ENCODE measurements around the gene ZFPM1. TPM values are rescaled to one million over a fixed set of nuclear protein-coding genes. Genes with fewer than 3 reads are reported as not detected.
A peak's percentile ranks its signal among the peaks of the same experiment; 100 is the strongest.

The ZFPM1 gene
- total RNA-seq, 2 donors from 2014 or later, result 18.1 to 21.5 TPM

- TF ChIP-seq CTCF (conservative IDR thresholded peaks at IDR 0.05), result no peak
- peaks cover 7% of the 10 kb centered on the region for H3K36me3 ChIP-seq (ENCODE audit: control insufficient read depth, insufficient read depth, low read length)
- Mint-ChIP-seq H3K36me3 (ENCODE audit: low read depth) (peaks cover 14% of the 10 kb centered on the region), H3K9me3 (no peaks in the 10 kb centered on the region), H3K27ac (no peak overlapping the region), H3K4me1 (peaks cover 2% of the 10 kb centered on the region), H3K27me3 (ENCODE audit: insufficient read depth) (no peaks in the 10 kb centered on the region), H3K4me3 (no peak overlapping the region)
- peaks cover 13% of the 10 kb centered on the region for H3K4me1 ChIP-seq (ENCODE audit: control insufficient read depth, insufficient read depth, low read length)
- no peaks in the 10 kb centered on the region for H3K27me3 ChIP-seq (ENCODE audit: control insufficient read depth, insufficient read depth, low read length, poor library complexity, severe bottlenecking)
- H3K4me3 ChIP-seq (ENCODE audit: low read length), result no peak overlapping the region
- H3K9ac ChIP-seq (ENCODE audit: extremely low read depth, low read length, poor library complexity, severe bottlenecking), result no peak overlapping the region
- WGBS, 2 experiments (ENCODE audit: insufficient coverage in 1 of 2, insufficient read length in 1 of 2), result 94 to 96% methylated on average over 5 to 9 of the region's 9 CpGs
- H3K9me3 ChIP-seq (ENCODE audit: control insufficient read depth, low read length), result no peaks in the 10 kb centered on the region
- H3K27ac ChIP-seq (ENCODE audit: low read depth, low read length), result no peak overlapping the region
- DNase-seq, result no peak
These were observed 73.8 kb downstream of the ZFPM1 start for GRCh38 chr16:88526906-88527185.

- Histone ChIP-seq H3K4me1 (ENCODE audit: control insufficient read depth, insufficient read depth, low read length) (peaks cover 13% of the 10 kb centered on the region), H3K27me3 (ENCODE audit: control insufficient read depth, insufficient read depth, low read length, poor library complexity, severe bottlenecking) (no peaks in the 10 kb centered on the region), H3K36me3 (ENCODE audit: control insufficient read depth, insufficient read depth, low read length) (peaks cover 7% of the 10 kb centered on the region), H3K9ac (ENCODE audit: extremely low read depth, low read length, poor library complexity, severe bottlenecking) (no peak overlapping the region), H3K9me3 (ENCODE audit: control insufficient read depth, low read length) (no peaks in the 10 kb centered on the region), H3K27ac (ENCODE audit: low read depth, low read length) (no peak overlapping the region), H3K4me3 (ENCODE audit: low read length) (no peak overlapping the region)
- 48 to 59% methylated on average over 21 to 31 of the region's 32 CpGs for WGBS, 2 experiments (ENCODE audit: insufficient coverage in 1 of 2, insufficient read length in 1 of 2)
- DNase-seq, result peak; percentile 95
- no peak overlapping the region for H3K27ac Mint-ChIP-seq
- no peaks in the 10 kb centered on the region for H3K9me3 Mint-ChIP-seq
- no peak overlapping the region for H3K4me3 Mint-ChIP-seq
- H3K36me3 Mint-ChIP-seq (ENCODE audit: low read depth), result peaks cover 14% of the 10 kb centered on the region
- H3K4me1 Mint-ChIP-seq, result peaks cover 2% of the 10 kb centered on the region
- TF ChIP-seq CTCF (conservative IDR thresholded peaks at IDR 0.05), result peak; percentile 95
- no peaks in the 10 kb centered on the region for H3K27me3 Mint-ChIP-seq (ENCODE audit: insufficient read depth)
These were observed 74.3 kb downstream of the ZFPM1 start for GRCh38 chr16:88527186-88527936.

- WGBS, 2 experiments (ENCODE audit: insufficient coverage in 1 of 2, insufficient read length in 1 of 2), result 84 to 98% methylated on average over 9 to 30 of the region's 30 CpGs
These were observed 75.1 kb downstream of the ZFPM1 start for GRCh38 chr16:88527937-88528743.

More at GRCh38 chr16:88527937-88528743, 75.1 kb downstream of the ZFPM1 start:
- H3K4me1 Mint-ChIP-seq, result peaks cover 2% of the 10 kb centered on the region
- Histone ChIP-seq H3K36me3 (ENCODE audit: control insufficient read depth, insufficient read depth, low read length) (peaks cover 7% of the 10 kb centered on the region), H3K27ac (ENCODE audit: low read depth, low read length) (no peak overlapping the region), H3K4me3 (ENCODE audit: low read length) (no peak overlapping the region), H3K9me3 (ENCODE audit: control insufficient read depth, low read length) (no peaks in the 10 kb centered on the region), H3K27me3 (ENCODE audit: control insufficient read depth, insufficient read depth, low read length, poor library complexity, severe bottlenecking) (no peaks in the 10 kb centered on the region), H3K9ac (ENCODE audit: extremely low read depth, low read length, poor library complexity, severe bottlenecking) (no peak overlapping the region), H3K4me1 (ENCODE audit: control insufficient read depth, insufficient read depth, low read length) (peaks cover 18% of the 10 kb centered on the region)
- no peak for TF ChIP-seq CTCF (conservative IDR thresholded peaks at IDR 0.05)
- H3K9me3 Mint-ChIP-seq, result no peaks in the 10 kb centered on the region
- no peak overlapping the region for H3K4me3 Mint-ChIP-seq
- peaks cover 14% of the 10 kb centered on the region for H3K36me3 Mint-ChIP-seq (ENCODE audit: low read depth)
- H3K27ac Mint-ChIP-seq, result no peak overlapping the region
- DNase-seq, result no peak
- no peaks in the 10 kb centered on the region for H3K27me3 Mint-ChIP-seq (ENCODE audit: insufficient read depth)
